HG03095 (cell line): Measurements from ENCODE around the gene NEO1.

Experiments used
- ATAC-seq: cut with Tn5 transposase; IDR thresholded peaks from one replicate; pipeline ENCODE4 v1.9.1; 2021; ENCODE audit warnings: moderate library complexity; ENCODE audit not compliant: unreplicated experiment

NEO1 gene

DNA sequence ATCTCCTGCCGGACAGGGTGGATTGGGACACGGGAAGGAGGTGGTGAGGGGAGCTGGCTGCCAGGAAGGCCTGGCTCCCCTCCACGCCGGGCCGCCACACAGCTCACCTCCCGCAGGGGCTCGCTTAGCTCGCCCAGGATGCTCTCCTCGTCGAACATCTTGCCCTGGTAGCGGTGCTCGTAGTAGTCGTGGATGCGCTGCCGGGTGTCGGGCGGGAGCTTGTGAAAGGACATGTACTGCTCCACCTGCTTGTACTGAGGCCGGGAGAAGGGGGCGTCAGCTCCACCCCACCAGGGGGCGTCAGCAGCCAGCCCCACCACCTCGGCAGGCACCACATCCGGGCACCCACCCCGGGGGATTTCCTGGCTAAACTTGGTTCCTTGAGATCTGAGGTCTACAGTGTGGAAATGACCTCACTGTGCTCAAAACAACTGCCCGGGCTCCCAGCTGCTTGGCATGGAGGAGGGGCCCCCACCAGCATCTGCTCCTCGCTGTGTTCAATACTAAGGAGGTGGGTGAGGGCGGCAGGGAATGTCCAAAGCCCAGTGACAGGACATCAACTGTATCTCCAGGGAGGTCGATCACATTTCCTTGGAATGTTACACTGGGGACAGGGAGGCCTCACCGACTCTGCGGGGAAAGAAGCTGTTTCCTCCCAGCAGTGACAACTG, 273.1 kb downstream of the NEO1 start:
- no peak for ATAC-seq

DNA sequence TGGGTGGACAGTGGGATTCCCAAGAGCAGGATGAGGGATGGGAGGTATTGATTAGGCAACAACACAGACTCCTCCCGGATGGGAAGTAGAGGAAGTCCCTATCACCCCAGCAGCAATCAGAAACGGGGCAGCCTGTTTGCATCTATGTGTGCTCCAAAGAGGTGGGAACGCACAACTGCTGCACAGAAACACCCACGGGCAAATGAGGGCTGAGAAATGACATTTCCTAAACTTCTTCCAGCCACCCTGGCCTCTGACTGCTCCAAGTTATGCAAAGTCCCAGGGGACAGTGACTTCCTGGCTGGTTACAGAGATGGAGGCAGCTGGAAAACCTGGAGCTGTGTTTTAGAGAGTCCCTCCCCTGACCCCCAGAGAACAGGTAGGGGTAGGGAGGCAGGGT, 273.9 kb downstream of the NEO1 start:
- ATAC-seq, result no peak

DNA sequence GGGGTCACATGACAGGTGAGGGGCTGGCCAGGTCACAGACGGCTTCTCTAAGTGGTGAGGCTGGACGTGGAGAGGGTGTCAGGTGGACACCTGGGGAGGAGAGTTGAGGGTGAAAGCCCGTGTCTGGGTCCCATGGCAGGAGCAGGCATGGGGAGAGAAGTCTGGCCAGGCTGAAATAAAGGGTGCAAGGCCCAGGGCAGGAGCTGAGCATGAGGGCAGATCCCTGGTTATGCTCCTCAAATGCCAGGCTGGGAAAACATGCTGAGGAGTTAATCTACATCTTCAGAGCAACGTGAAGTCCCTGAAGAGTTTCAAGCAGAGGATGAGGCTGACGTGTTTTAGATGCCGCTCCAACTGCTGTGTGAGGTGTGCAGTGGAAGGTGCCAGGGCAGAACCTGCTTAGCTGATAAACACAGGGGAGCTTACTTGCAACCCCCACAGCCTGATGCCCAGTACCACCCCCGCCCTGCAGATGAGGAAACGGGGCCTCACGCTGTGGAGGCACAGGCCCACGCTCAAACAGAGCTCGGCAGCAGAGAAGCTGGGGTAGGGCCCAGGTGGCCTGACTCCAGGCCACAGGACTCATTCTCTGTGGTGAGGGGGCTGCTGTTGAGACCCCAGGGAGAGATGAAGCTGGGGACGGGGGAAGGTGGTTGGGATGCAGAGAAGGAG, 276.0 kb downstream of the NEO1 start:
- no peak for ATAC-seq

DNA sequence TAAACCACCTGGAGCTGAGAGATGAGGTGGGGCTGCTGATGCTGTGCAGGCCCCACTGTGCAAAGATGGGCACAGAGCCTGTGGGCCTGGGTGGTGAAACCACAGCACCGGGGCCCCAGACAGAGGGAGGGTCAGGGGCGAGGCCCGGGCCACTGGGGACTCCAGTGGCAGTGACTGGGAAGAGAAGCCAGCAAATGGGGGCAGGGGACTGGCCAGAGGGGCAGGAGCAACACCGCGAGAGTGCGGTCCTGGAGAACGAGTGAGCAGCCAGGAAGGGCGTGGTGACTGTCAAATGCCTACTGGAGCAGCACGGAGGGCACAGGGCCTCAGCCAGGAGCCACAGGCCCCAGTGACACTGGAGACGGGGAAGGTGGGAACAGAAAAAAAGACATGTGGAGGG, 276.7 kb downstream of the NEO1 start:
- ATAC-seq, result no peak

DNA sequence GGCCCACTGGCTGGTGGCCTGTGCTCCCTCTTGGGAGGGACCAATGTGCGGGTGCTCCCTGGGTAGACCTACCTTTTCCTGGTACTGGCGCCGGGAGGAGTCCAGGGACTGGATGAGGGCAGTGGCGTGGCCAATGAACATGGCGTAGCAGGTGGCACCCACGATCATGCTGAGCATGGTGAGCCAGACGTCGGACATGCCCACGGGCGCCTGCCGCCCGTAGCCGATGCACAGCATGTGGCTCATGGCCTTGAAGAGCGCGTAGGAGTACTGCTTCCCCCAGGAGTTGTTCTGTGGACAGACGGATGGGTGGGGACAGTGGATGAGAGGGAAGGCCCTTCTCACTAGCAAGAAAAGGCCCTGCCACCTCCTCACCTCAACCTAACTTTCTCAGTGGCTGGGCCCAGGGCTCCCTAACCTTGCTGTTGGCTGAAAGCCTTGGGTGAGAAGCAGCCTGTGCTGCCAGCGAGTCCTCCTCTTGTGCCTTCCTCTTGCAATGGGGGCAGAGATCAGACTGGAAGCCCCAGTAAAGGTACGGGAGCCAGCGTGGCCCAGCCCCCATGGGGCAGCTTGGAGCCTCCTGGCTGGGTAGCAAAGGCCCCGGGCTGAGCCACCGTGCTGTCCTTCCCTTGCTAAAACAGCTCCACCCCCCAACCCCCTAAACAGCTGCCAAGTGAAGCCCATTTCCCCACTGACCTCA, 277.4 kb downstream of the NEO1 start:
- no peak for ATAC-seq

DNA sequence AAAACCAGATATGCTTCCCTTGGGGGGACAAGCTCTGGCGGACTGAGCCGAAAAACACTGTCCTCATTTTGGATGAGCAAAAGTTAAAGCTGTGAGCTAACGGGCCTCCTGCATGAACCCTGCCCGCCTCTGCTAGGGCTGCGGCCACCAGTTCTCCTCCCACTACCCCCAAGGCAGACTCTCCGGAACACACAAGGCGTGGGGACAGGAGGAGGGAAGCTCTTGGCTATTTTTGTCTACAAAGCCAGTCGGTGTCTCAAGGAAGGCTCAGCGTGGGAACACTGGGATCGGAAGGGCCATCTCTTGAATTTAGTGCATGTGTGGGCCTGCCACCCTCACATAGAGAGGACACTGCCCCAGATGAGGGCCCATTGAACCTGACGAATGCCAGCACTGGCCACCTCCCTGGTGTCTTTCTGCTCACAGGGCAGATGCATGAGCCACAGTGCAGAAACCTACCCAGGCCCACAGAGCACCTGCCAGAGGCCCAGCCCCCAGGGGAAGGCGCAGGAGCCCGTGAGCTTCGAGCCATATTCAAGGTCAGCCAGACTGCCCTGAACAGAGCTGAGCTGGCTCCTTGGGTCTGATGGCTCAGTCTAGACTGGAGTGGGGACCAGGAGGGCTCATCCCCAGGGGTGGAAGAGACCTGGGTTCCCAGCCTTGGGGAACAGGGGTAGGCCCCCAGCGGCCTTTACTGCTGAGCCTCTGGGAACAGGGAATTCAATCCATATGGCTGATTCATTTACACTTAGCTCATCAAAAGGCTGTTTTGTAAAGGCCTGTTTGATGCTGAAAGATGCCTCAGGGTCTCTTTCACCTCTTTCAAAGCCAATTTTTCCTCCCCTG, 278.2 kb downstream of the NEO1 start:
- ATAC-seq, result no peak

DNA sequence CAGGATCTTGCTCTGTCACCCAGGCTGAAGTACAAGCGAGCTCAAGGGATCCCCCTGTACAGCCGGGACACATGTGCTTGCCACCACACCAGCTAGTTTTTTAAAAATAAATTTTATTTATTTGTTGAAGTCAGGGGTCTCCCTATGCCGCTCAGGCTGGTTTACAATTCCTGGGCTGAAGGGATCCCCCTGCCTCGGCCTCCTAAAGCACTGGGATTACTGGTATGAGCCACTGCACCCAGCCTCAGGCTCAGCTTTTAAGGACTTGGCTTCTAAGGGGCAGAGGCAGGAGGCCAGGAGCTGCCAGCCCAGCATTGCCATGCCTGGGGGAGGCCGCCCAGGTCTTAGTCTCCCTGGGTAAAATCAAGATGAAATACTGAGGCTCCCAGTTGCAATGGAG, 279.2 kb downstream of the NEO1 start:
- no peak for ATAC-seq

DNA sequence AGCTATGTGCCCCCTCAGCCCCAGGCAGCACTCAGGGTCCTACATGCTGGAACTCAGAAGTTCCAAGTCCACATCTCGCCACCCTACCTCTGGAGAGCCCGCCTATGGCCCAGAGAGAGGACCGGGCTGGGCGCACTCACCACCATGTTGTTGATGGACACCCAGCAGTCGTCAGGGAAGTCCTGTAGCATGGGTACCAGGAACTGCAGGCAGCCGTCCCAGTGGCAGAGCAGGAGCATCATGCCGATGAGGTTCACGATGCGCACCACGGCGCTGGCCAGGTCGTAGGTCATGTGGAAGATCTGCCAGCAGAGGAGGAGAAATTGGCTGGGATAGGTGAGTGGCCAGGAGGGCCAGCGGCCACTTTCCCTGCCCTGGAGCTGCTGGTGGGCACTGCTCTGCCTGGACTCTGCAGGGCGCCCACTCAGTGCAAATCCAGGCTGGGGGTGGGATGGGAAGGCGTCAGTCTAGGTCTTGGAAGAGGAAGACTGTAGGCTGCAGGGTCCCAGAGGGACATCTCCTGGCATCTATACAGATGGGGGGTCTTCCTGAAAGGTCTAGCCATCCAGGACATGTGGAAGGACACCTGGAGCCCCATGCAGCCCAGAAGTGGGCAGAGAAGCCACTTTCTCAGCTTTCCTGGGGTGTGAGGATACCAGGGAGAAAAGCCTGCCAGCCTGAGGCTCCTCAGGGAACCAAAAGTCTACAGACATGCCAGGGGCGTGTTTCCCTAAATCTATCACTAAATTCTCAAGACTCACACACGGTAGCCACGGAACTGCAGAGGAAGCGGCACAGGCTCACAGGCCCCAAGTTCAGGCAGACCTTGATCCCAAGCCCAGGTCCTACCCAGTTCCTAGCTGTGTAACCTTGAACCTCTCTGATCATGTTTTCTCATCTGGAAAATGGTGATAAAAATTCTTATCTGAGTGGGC, 280.0 kb downstream of the NEO1 start:
- ATAC-seq, result no peak

DNA sequence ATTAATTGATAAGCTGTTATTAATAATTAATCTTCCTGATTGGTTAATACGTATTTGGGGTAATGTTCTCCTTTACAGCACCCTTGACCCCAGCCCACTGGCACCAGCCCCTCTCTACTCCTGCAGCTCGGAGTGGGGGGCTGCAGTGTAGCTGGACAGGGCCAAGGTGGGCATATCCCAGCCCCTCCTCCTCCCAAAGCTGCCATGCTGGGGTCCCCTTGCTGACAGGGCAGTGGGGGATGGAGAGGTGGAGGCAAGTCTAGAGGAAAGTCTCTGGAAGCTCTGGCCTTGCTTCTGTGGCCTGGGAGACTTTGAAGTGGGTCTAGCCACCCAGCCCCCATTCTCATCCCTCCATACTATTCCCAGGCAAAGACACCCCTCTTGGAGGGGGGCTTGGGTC, 280.7 kb downstream of the NEO1 start:
- no peak for ATAC-seq

DNA sequence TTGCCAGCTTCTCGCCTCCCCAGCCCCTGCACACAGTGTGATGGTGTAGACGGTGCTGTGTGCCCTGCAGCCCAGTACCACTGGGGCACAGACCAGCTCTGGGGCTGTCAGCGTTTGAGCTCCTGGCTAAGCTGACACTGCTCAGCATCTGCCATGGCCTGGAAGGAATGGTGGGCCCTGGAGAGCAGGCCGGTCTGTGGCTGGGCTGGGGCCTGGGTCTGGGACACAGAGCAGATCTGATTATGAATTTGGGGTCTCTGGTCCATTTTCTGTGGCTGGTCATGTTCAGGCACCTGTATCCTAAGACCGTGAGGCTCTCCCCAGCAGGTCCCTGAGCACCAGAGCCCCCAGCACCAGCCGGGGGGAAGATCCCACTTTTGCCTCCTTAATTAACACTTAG, 281.8 kb downstream of the NEO1 start:
- ATAC-seq, result no peak

DNA sequence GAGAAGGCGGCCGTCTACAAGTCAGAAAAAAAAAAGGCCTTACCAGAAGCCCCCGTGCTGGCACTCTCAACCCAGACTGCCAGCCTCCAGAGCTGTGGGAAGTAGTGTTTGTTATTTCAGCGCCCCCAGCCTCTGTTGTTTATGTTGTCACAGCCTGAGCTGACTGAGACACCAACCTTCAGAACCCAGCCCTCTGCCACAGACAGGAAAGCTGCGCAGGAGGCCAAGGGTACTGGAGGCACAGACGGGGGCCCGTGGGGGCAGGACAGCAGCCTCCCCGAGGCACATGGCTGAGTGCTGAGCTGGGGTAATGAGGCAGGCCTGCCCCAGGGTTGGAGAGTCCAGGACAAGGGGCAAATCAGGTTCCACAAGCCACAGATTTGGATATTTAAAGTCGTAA, 282.8 kb downstream of the NEO1 start:
- ATAC-seq, result no peak

DNA sequence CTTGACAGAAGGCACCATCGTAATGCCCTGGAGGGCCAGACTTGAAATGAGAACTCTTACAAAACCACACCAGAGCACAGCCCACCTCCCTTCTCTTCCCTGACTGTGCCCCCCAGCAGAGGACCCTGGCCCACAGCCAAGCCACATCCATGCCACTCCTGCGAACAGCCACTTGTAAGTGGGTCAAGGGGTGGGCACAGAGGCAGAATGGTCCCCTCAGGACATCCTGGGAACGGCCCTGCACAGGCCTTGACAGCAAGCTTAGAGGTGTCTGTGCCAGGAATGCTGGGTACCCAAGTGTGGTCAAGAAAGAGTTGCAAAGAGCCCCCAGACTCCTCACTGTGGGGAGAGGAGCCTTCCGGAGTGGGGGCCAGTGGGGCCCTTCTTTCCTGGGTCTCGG, 283.2 kb downstream of the NEO1 start:
- ATAC-seq, result no peak

DNA sequence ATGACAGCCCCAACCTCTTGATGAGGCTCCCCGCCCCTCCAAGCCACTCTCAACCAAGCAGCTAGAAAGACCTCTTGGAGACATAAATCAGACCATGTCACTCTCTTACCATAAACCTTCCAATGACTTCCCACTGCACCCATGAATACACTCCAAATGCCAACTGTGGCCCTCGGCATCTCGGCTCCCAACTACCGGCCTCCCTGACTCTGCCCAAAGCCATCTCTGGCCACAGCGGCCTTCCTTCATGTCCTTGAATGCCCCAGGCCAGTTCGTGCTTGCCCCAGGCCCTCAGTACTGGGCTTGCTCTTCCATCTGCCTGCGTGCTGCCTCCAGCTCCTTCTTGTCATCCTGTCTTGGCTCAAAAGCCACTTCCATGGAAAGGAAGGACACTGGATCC, 284.5 kb downstream of the NEO1 start:
- ATAC-seq, result no peak

DNA sequence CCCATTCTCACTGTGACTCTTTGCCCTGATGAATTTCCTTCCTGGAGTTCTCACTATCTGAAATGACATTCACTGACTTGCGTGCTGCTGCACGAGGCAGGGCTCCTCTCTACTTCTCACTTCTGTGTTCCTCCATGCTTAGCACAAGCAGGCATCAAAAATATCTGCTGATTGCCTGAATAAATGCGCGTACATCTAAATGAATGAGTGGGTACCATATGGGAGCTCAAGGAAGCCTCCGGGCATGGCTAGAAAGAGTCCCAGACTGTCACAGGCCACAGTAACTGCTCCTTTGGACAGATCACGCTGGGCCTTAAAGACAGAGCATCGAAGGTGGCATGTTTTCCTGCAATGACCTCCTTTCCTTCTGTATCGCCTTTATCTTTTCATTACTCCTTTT, 284.9 kb downstream of the NEO1 start:
- ATAC-seq, result no peak

DNA sequence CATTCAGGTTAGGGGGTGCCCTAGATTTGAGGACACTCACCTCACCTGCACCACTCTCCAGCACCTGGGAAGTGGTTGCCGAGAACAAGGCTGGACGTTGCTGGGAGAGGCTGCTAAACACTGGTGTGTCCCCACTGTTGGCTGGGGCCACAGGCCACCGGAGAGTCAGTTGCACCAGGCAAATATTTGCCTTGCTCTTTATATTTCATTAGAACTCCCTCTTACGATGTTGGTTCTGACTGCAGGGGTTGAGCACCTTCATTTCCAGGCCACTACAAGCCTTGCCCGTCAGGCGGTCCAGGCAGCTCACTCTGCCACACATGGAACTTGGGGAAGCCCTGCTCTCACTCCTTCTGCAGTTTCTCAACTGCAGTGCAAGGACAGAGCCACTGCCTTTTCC, 285.8 kb downstream of the NEO1 start:
- ATAC-seq, result no peak

DNA sequence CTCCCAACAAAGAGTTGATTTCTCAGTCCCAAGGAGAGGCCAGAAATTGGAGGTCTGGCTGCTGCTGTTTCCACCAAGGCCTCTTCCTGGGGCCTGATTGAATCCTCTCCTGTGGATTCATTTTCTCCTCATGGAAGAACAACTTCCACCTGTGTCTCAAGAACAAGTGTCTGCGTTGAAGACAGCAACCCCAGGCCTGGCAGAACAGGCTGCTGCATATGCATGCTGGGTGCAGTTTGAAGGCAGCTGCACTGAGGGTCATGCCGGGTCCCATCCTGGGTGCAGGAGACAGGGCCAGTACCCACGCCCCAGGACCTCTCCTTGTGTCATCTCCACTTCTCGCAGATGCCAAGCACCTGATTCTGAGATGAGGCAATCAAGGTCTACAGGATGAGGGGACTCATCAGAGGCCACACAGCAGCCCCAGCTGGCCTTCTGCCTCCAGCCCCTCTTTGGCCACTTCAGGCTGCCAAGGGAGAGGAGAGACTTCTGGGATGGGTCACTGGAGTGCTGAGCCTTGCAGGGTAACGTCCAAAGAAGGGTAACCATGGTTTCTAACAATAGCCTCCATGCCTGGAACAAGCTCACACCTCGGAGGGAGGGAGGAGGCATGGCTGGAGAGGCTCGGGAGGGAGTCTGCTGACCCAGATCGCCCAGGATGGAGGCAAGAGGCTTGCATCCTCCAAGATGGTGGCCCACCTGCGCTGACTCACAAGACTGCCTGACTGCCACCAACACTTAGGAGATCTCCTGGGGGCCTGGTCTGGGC, 286.5 kb downstream of the NEO1 start:
- ATAC-seq, result no peak

DNA sequence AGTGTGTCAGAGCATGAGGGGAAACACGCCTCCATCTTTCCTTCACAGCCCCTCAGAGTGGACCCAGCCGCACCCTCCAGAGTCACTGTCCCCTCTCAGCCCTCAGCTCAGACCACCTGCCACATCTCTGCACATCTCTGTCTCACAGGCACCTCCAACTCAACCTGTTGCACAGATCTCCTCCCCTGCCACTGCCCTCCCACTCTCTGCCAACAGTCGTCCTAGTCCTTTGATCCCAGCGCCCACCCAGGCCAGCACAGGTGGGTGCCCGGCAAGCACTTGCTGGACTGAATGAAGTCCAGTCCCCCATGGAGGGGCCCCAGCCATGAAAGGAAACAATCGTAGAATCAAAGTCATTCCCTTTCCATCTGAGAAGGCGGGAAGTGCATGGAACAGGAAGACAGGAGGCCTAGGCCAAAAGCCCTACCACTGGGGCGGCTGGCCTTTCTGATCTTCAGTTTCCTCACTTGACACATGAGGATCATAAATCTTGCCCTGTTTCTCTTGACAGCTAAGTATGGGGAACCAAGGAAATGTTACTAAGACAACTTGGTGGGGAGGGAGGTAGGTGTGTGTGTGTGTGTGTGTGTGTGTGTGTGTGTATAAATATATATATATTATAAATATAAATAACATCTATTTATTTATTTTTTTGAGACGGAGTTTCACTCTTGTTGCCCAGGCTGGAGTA, 288.4 kb downstream of the NEO1 start:
- no peak for ATAC-seq

DNA sequence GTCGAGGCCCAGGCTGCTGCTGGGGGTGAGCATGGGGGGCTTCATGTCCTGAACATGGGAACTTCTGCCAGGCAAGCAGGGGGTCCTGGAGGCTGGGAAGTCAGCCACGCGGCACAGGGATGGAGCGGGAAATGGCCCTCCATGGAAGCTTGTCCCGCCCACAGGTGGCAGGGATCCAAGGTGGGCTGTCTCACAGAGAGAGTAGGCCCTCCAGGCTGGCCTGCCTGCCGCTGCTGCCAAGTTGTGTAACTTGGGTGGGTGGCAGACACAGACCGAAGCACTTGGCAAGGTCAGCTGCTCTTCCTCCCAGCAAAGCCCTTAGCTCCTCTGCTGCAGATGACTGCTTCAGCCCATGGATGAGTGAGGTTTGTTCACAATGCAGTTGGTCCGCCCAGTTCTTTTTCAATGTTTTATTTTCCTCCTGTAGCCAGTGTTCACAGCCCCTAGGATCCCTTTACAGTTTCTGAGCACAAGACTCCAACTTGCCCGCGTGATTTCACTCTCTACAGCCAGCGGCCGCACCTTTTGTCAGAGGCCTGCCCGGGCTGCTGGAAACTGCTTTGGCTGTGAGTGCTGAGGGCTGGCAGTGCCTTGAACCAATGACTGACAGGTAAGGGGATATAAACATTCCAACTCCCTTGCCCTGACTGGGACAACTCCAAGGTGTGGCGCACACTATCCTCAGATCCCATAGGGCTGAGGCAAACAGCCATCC, 289.8 kb downstream of the NEO1 start:
- ATAC-seq, result no peak
